Duodenal mucosa (tissue), 2 donors: ENCODE data around the gene OR7D4.

ENCODE experiments used
- H3K27ac ChIP-seq: one replicate; pipeline ENCODE4 v1.7.0; 2013; ENCODE audit warnings: low read depth, low read length
- H3K27me3 ChIP-seq, 2 donors: one replicate each; pipeline ENCODE4 v1.7.0; 2013; ENCODE audit warnings: low read length in 2 of 2, control low read depth in 1 of 2; ENCODE audit not compliant: insufficient read depth in 2 of 2, control insufficient read depth in 1 of 2
- H3K36me3 ChIP-seq, 2 donors: one replicate each; pipeline ENCODE4 v1.7.0; 2013; ENCODE audit warnings: low read length in 2 of 2, control low read depth in 1 of 2; ENCODE audit not compliant: insufficient read depth in 2 of 2, control insufficient read depth in 1 of 2
- H3K4me1 ChIP-seq, 2 donors: one replicate each; pipeline ENCODE4 v1.7.0; 2013; ENCODE audit warnings: low read length in 2 of 2, control low read depth in 1 of 2; ENCODE audit not compliant: insufficient read depth in 2 of 2, control insufficient read depth in 1 of 2
- H3K4me3 ChIP-seq, 2 donors: one replicate each; pipeline ENCODE4 v1.7.0; 2013; ENCODE audit warnings: low read length in 2 of 2, low read depth in 1 of 2
- H3K9ac ChIP-seq, 2 donors: one replicate each; pipeline ENCODE4 v1.7.0; 2013; ENCODE audit warnings: low read length in 2 of 2, low read depth in 1 of 2
- H3K9me3 ChIP-seq, 2 donors: one replicate each; pipeline ENCODE4 v1.7.0; 2013; ENCODE audit warnings: low read length in 2 of 2, control low read depth in 1 of 2; ENCODE audit not compliant: control insufficient read depth in 1 of 2

OR7D4 gene

GRCh38 chr19:9171393-9171991, 47.9 kb downstream of the OR7D4 start:
- no peak overlapping the region for H3K27ac ChIP-seq
- no peaks in the 10 kb centered on the region for H3K9me3 ChIP-seq
- no peaks in the 10 kb centered on the region for H3K36me3 ChIP-seq
- peaks cover 0 to 3% of the 10 kb centered on the region in 2 donors for H3K4me1 ChIP-seq
- no peak overlapping the region for H3K9ac ChIP-seq
- no peak overlapping the region for H3K4me3 ChIP-seq
- H3K27me3 ChIP-seq: no peaks in the 10 kb centered on the region

DNA sequence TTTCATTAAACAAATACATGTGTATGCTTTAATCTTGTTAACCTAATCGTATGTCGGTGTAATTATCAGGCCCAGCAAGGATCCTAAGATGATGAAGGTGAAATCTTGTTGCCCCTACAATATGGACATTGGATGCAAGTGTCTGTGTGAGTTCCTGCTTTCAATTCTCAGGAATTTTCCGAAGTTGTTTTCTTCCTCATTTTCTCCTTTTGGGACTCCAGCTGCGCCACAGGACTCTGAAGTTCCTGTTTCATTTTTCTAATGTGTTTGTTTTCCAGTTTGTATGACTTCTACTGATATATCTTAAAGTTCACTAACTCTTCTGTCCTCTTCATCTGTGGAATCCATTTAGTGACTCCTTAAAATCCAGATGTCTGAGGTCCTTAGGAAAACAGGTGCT, 52.5 kb downstream of the OR7D4 start:
- Histone ChIP-seq H3K27me3 (no peaks in the 10 kb centered on the region), H3K36me3 (peaks cover 22 to 27% of the 10 kb centered on the region in 2 donors), H3K9ac (no peak overlapping the region), H3K4me3 (no peak overlapping the region), H3K4me1 (peaks cover 0 to 3% of the 10 kb centered on the region in 2 donors), H3K9me3 (peaks cover 1 to 11% of the 10 kb centered on the region in 2 donors), H3K27ac (no peak overlapping the region)

DNA sequence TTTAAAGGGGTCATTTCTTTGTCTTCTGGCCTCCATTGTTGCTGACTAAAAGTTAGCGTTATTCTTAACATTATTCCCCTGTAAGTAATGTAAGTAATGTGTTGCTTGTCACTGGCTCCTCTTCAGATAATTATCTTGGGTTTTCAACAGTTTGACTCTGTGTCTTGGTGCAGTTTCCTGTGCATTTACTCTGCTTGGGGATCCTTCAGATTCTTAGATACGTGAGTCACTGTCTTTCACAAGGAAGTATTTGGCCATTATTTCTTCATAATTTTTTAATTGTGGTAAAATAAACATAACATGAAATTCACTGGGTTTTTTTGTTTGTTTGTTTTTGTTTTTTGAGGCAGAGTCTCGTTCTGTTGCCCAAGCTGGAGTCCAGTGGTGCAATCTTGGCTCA, 54.1 kb downstream of the OR7D4 start:
- Histone ChIP-seq H3K4me3 (no peak overlapping the region), H3K36me3 (peaks cover 38 to 43% of the 10 kb centered on the region in 2 donors), H3K27ac (no peak overlapping the region), H3K9ac (no peak overlapping the region), H3K4me1 (no peaks in the 10 kb centered on the region), H3K27me3 (no peaks in the 10 kb centered on the region), H3K9me3 (peaks cover 17 to 27% of the 10 kb centered on the region in 2 donors)

GRCh38 chr19:9161427-9161826, 58.0 kb downstream of the OR7D4 start:
- Histone ChIP-seq H3K27me3 (no peaks in the 10 kb centered on the region), H3K4me1 (no peaks in the 10 kb centered on the region), H3K27ac (no peak overlapping the region), H3K9ac (no peak overlapping the region), H3K9me3 (peaks cover 28 to 43% of the 10 kb centered on the region in 2 donors), H3K4me3 (peak overlapping the region in 1 of 2 donors; percentile 34), H3K36me3 (peaks cover 71 to 81% of the 10 kb centered on the region in 2 donors)
